ENCODE data around the gene EPG5. TPM values are rescaled to one million over a fixed set of nuclear protein-coding genes. Genes with fewer than 3 reads are reported as not detected.

EPG5 gene
- polyA plus RNA-seq, 1 donor from 2014 or later = 18.0 TPM

DNA sequence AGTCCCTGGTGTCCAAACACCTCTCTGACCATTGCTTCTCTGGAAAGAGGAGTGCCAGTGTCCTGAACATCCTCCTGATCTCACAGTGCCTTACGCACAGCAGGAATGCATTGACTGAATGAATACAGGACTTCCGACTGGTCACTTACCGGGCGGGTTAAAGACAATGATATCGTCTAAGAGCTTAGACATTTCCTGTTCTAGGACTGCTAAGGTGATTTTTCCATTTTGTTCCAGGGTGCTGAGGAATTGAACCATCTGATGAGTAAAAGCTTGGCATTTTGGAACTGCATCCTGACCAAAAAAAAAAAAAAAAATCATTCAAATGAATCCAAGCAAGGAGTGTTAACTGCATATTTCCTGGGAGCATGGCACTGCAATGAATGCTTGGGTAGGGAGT, 101.7 kb downstream of the EPG5 start:
- Histone ChIP-seq H3K4me2 (ENCODE audit: low read length) (no peak overlapping the region), H3K27me3 (ENCODE audit: insufficient read depth, low read depth, low read length) (no peaks in the 10 kb centered on the region), H4K20me1 (ENCODE audit: insufficient read depth) (no peaks in the 10 kb centered on the region), H3K9ac (ENCODE audit: low read length) (no peak overlapping the region), H3K79me2 (replicated peaks; ENCODE audit: insufficient read depth, low read length) (no peaks in the 10 kb centered on the region), H3F3A (ENCODE audit: insufficient read depth, low read length, poor library complexity, severe bottlenecking) (no peaks in the 10 kb centered on the region), H3K27ac (ENCODE audit: low read length) (no peak overlapping the region), H3K9me2 (ENCODE audit: insufficient read depth, low read length) (no peaks in the 10 kb centered on the region), H3K9me3 (ENCODE audit: low read length) (peaks cover 5% of the 10 kb centered on the region), H3K36me3 (ENCODE audit: insufficient read depth, low read length) (peaks cover 13% of the 10 kb centered on the region), H2AFZ (ENCODE audit: low read depth, low read length) (no peak overlapping the region), H3K4me3 (ENCODE audit: low read length) (no peak overlapping the region)
- TF ChIP-seq EZH2 (IDR thresholded peaks at IDR 0.05; ENCODE audit: borderline replicate concordance, insufficient read depth, low read length, poor library complexity, severe bottlenecking) = no peak
- TF ChIP-seq, protein P1, sequence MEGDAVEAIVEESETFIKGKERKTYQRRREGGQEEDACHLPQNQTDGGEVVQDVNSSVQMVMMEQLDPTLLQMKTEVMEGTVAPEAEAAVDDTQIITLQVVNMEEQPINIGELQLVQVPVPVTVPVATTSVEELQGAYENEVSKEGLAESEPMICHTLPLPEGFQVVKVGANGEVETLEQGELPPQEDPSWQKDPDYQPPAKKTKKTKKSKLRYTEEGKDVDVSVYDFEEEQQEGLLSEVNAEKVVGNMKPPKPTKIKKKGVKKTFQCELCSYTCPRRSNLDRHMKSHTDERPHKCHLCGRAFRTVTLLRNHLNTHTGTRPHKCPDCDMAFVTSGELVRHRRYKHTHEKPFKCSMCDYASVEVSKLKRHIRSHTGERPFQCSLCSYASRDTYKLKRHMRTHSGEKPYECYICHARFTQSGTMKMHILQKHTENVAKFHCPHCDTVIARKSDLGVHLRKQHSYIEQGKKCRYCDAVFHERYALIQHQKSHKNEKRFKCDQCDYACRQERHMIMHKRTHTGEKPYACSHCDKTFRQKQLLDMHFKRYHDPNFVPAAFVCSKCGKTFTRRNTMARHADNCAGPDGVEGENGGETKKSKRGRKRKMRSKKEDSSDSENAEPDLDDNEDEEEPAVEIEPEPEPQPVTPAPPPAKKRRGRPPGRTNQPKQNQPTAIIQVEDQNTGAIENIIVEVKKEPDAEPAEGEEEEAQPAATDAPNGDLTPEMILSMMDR (IDR thresholded peaks at IDR 0.05; ENCODE audit: poor library complexity, severe bottlenecking) = no peak
- TF ChIP-seq POLR2AphosphoS5 (IDR thresholded peaks at IDR 0.05) = no peak
- TF ChIP-seq, protein P2, sequence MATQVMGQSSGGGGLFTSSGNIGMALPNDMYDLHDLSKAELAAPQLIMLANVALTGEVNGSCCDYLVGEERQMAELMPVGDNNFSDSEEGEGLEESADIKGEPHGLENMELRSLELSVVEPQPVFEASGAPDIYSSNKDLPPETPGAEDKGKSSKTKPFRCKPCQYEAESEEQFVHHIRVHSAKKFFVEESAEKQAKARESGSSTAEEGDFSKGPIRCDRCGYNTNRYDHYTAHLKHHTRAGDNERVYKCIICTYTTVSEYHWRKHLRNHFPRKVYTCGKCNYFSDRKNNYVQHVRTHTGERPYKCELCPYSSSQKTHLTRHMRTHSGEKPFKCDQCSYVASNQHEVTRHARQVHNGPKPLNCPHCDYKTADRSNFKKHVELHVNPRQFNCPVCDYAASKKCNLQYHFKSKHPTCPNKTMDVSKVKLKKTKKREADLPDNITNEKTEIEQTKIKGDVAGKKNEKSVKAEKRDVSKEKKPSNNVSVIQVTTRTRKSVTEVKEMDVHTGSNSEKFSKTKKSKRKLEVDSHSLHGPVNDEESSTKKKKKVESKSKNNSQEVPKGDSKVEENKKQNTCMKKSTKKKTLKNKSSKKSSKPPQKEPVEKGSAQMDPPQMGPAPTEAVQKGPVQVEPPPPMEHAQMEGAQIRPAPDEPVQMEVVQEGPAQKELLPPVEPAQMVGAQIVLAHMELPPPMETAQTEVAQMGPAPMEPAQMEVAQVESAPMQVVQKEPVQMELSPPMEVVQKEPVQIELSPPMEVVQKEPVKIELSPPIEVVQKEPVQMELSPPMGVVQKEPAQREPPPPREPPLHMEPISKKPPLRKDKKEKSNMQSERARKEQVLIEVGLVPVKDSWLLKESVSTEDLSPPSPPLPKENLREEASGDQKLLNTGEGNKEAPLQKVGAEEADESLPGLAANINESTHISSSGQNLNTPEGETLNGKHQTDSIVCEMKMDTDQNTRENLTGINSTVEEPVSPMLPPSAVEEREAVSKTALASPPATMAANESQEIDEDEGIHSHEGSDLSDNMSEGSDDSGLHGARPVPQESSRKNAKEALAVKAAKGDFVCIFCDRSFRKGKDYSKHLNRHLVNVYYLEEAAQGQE (IDR thresholded peaks at IDR 0.05; ENCODE audit: borderline replicate concordance) = no peak
- TF ChIP-seq RAD21 (conservative IDR thresholded peaks at IDR 0.05) = no peak
- TF ChIP-seq EP300 (conservative IDR thresholded peaks at IDR 0.05; ENCODE audit: poor library complexity, severe bottlenecking) = no peak
- TF ChIP-seq MXI1 (conservative IDR thresholded peaks at IDR 0.05; ENCODE audit: poor library complexity, severe bottlenecking) = no peak
- TF ChIP-seq TAF1 (IDR thresholded peaks at IDR 0.05; ENCODE audit: low read depth) = no peak
- TF ChIP-seq SMC3 (conservative IDR thresholded peaks at IDR 0.05; ENCODE audit: poor library complexity) = no peak

DNA sequence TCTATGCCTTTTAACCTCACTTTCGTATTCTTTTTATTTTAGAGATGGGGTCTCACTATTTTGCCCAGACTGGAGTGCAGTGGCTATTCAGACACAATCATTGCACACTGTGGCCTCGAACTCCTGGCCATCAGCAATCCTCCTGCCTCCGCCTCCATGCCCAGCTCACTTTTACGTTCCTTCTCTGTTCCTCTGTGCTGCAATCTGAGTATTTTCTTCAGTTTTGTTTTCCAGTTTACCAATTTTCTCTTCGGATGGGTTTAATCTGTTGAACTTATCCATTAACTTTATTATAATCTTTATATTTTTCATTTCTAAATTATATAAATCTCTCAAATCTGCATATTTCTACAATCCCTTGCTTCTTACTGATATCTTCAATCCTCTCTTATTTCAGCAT, 103.0 kb downstream of the EPG5 start:
- TF ChIP-seq MXI1 (conservative IDR thresholded peaks at IDR 0.05; ENCODE audit: poor library complexity, severe bottlenecking) (no peak), SMC3 (conservative IDR thresholded peaks at IDR 0.05; ENCODE audit: poor library complexity) (no peak), RAD21 (conservative IDR thresholded peaks at IDR 0.05) (no peak), POLR2AphosphoS5 (IDR thresholded peaks at IDR 0.05) (no peak), TAF1 (IDR thresholded peaks at IDR 0.05; ENCODE audit: low read depth) (no peak), EP300 (conservative IDR thresholded peaks at IDR 0.05; ENCODE audit: poor library complexity, severe bottlenecking) (no peak), EZH2 (IDR thresholded peaks at IDR 0.05; ENCODE audit: borderline replicate concordance, insufficient read depth, low read length, poor library complexity, severe bottlenecking) (no peak)
- TF ChIP-seq, protein P2 (IDR thresholded peaks at IDR 0.05; ENCODE audit: borderline replicate concordance) = no peak
- TF ChIP-seq, protein P1 (IDR thresholded peaks at IDR 0.05; ENCODE audit: poor library complexity, severe bottlenecking) = no peak
- peaks cover 5% of the 10 kb centered on the region for H3K9me3 ChIP-seq (ENCODE audit: low read length)
- H3K9ac ChIP-seq (ENCODE audit: low read length) = no peak overlapping the region
- H3K4me3 ChIP-seq (ENCODE audit: low read length) = no peak overlapping the region
- no peaks in the 10 kb centered on the region for H3K79me2 ChIP-seq (replicated peaks; ENCODE audit: insufficient read depth, low read length)
- no peaks in the 10 kb centered on the region for H3F3A ChIP-seq (ENCODE audit: insufficient read depth, low read length, poor library complexity, severe bottlenecking)
- no peak overlapping the region for H3K27ac ChIP-seq (ENCODE audit: low read length)
- no peak overlapping the region for H3K4me2 ChIP-seq (ENCODE audit: low read length)
- no peaks in the 10 kb centered on the region for H3K9me2 ChIP-seq (ENCODE audit: insufficient read depth, low read length)
- H3K36me3 ChIP-seq (ENCODE audit: insufficient read depth, low read length) = peaks cover 13% of the 10 kb centered on the region
- H4K20me1 ChIP-seq (ENCODE audit: insufficient read depth) = no peaks in the 10 kb centered on the region
- H2AFZ ChIP-seq (ENCODE audit: low read depth, low read length) = no peak overlapping the region
- H3K27me3 ChIP-seq (ENCODE audit: insufficient read depth, low read depth, low read length) = no peaks in the 10 kb centered on the region
